HCT116 (cell line): Measurements from ENCODE around the gene GRIN1. TPM values are rescaled to one million over a fixed set of nuclear protein-coding genes. Genes with fewer than 3 reads are reported as not detected.

Experiments used
- ATAC-seq: fragments of 200-7000 bp; cut with Tn5 transposase; 2 replicates; pipeline ENCODE4 v1.9.1; 2020; ENCODE audit warnings: mild to moderate bottlenecking, moderate library complexity
- BruUV-seq: library from RNA; stranded (reverse); fragments of 400-500 nt; replicated peaks from 2 replicates; lab custom pipeline; 2021; lab: Mats Ljungman, UMichigan
- CTCF ChIA-PET: fragments of 300-600 bp; sonication (Branson Sonifier 250); formaldehyde crosslinking; loops from one replicate; lab custom pipeline; 2021; ENCODE audit warnings: antibody characterized with exemption; lab: Charles Lee
- POLR2A ChIA-PET: fragments of 300-600, 350-600 bp; sonication (Branson Sonifier 250); formaldehyde crosslinking; loops from one replicate; lab custom pipeline; 2021; ENCODE audit warnings: antibody characterized with exemption; lab: Charles Lee
- RAD21 ChIA-PET, 2 experiments: fragments of 300-600 bp; sonication (Branson Sonifier 250); formaldehyde crosslinking; loops; one replicate each; lab custom pipeline; 2023; ENCODE audit warnings: low total read pairs in 2 of 2; ENCODE audit not compliant: uncharacterized antibody in 2 of 2, unreplicated experiment in 2 of 2, low non-redundant PET in 1 of 2; lab: Charles Lee
- DNase-seq: peaks from one replicate; pipeline ENCODE4 v3.0.0-alpha.2; 2010; ENCODE audit warnings: low read depth, low spot score
- H2AFZ ChIP-seq: fragments of 200-600 bp; shearing (Covaris generic), sonication (generic); 2 replicates; pipeline ENCODE4 v1.6.1; 2017; ENCODE audit warnings: low read depth, mixed run types, mixed read lengths, antibody characterized with exemption, low read length; ENCODE audit not compliant: poor library complexity, severe bottlenecking
- H3K27ac ChIP-seq: 2 replicates; pipeline ENCODE4 v1.5.1; 2012; ENCODE audit warnings: low read depth, low read length
- H3K27me3 ChIP-seq: fragments of 200-600 bp; sonication (generic); 2 replicates; pipeline ENCODE4 v1.6.1; 2016; ENCODE audit warnings: mixed run types, low read length, mixed read lengths; ENCODE audit not compliant: insufficient read depth
- H3K36me3 ChIP-seq, 2 experiments: fragments of 200-500 bp in 1 of 2; fragments of 200-600 bp in 1 of 2; sonication (Bioruptor generic) in 1 of 2; sonication (generic) in 1 of 2; 2 replicates each; pipeline versions ENCODE4 v1.5.1 to v1.6.1; 2014 to 2016; ENCODE audit warnings: low read length in 2 of 2, inconsistent platforms in 1 of 2, mixed read lengths in 1 of 2, mixed run types in 1 of 2; ENCODE audit not compliant: insufficient read depth in 2 of 2, control insufficient read depth in 1 of 2
- H3K4me1 ChIP-seq, 2 experiments: fragments of 200-600 bp in 1 of 2; sonication (generic) in 1 of 2; 2 replicates each; pipeline versions ENCODE4 v1.5.1 to v1.6.1; 2012 to 2017; ENCODE audit warnings: low read length in 2 of 2, inconsistent platforms in 1 of 2, mild to moderate bottlenecking in 1 of 2, mixed read lengths in 1 of 2, mixed run types in 1 of 2, moderate library complexity in 1 of 2; ENCODE audit not compliant: insufficient read depth in 2 of 2, control insufficient read depth in 1 of 2
- H3K4me2 ChIP-seq: fragments of 200-600 bp; sonication (generic); 2 replicates; pipeline ENCODE4 v1.6.1; 2017; ENCODE audit warnings: mixed run types, low read length, mixed read lengths
- H3K4me3 ChIP-seq, 2 experiments: fragments of 200-600 bp in 1 of 2; sonication (generic) in 1 of 2; replicated peaks in 1 of 2; 2 replicates each; pipeline ENCODE4 v1.5.1; 2011 to 2016; ENCODE audit warnings: low read length in 2 of 2, control low read depth in 1 of 2, low read depth in 1 of 2, mild to moderate bottlenecking in 1 of 2, mixed read lengths in 1 of 2, mixed run types in 1 of 2
- H3K79me2 ChIP-seq: fragments of 200-600 bp; sonication (generic); 2 replicates; pipeline ENCODE4 v1.6.1; 2017; ENCODE audit warnings: mild to moderate bottlenecking, mixed run types, low read length, moderate library complexity, mixed read lengths; ENCODE audit not compliant: insufficient read depth
- H3K9ac ChIP-seq: fragments of 200-600 bp; sonication (generic); 2 replicates; pipeline ENCODE4 v1.6.1; 2016; ENCODE audit warnings: low read length, mixed read lengths
- H3K9me2 ChIP-seq: fragments of 200-600 bp; sonication (generic), shearing (Covaris generic); 2 replicates; pipeline ENCODE4 v1.6.1; 2017; ENCODE audit warnings: mixed run types, mild to moderate bottlenecking, moderate library complexity; ENCODE audit not compliant: insufficient read depth
- H3K9me3 ChIP-seq, 2 experiments: fragments of 200-500 bp in 1 of 2; fragments of 200-600 bp in 1 of 2; sonication (Bioruptor generic) in 1 of 2; sonication (generic) in 1 of 2; 2 replicates each; pipeline ENCODE4 v1.6.1; 2014 to 2017; ENCODE audit warnings: low read length in 2 of 2, mixed read lengths in 2 of 2, inconsistent platforms in 1 of 2, low read depth in 1 of 2, mild to moderate bottlenecking in 1 of 2, mixed run types in 1 of 2, moderate library complexity in 1 of 2; ENCODE audit not compliant: control insufficient read depth in 1 of 2, insufficient read depth in 1 of 2
- H4K20me1 ChIP-seq: fragments of 200-600 bp; sonication (generic), shearing (Covaris generic); 2 replicates; pipeline ENCODE4 v1.6.1; 2017; ENCODE audit warnings: mixed run types, mild to moderate bottlenecking, moderate library complexity; ENCODE audit not compliant: insufficient read depth
- ATF3 ChIP-seq: IDR thresholded peaks from 2 replicates; pipeline ENCODE4 v1.6.1; 2012
- CBX3 ChIP-seq: IDR thresholded peaks from 2 replicates; pipeline ENCODE4 v1.6.1; 2012; ENCODE audit warnings: low read depth
- CTCF ChIP-seq, 3 experiments: fragments of 200-600 bp in 1 of 3; sonication (generic) in 1 of 3; IDR thresholded peaks in 2 of 3; conservative IDR thresholded peaks in 1 of 3; 2 replicates each; pipeline ENCODE4 v1.5.1; 2012 to 2017; ENCODE audit warnings: low read depth in 2 of 3, low read length in 2 of 3, antibody characterized with exemption in 1 of 3, borderline replicate concordance in 1 of 3, control low read depth in 1 of 3, mild to moderate bottlenecking in 1 of 3, mixed read lengths in 1 of 3, mixed run types in 1 of 3, moderate library complexity in 1 of 3; ENCODE audit not compliant: insufficient read depth in 1 of 3
- EGR1 ChIP-seq: IDR thresholded peaks from 2 replicates; pipeline ENCODE4 v1.6.1; 2012; ENCODE audit warnings: low read depth
- ELF1 ChIP-seq: IDR thresholded peaks from 2 replicates; pipeline ENCODE4 v1.6.1; 2012; ENCODE audit warnings: low read depth, borderline replicate concordance
- EZH2phosphoT487 ChIP-seq: fragments of 200-600 bp; IDR thresholded peaks from 2 replicates; pipeline ENCODE4 v1.6.1; 2018; ENCODE audit warnings: antibody characterized with exemption, borderline replicate concordance
- JUND ChIP-seq: IDR thresholded peaks from 2 replicates; pipeline ENCODE4 v1.6.1; 2012
- MAX ChIP-seq: IDR thresholded peaks from 2 replicates; pipeline ENCODE4 v1.6.1; 2012
- POLR2A ChIP-seq: IDR thresholded peaks from 2 replicates; pipeline ENCODE4 v1.7.0; 2011; ENCODE audit warnings: borderline replicate concordance; ENCODE audit not compliant: insufficient read depth, insufficient read length; ENCODE audit errors: extremely low read depth
- POLR2AphosphoS5 ChIP-seq: IDR thresholded peaks from 2 replicates; pipeline ENCODE4 v1.6.1; 2011; ENCODE audit warnings: mild to moderate bottlenecking, low read depth, low read length, moderate library complexity
- RAD21 ChIP-seq: IDR thresholded peaks from 2 replicates; pipeline ENCODE4 v1.6.1; 2012; ENCODE audit warnings: low read depth, mild to moderate bottlenecking
- REST ChIP-seq: IDR thresholded peaks from 2 replicates; pipeline ENCODE4 v1.6.1; 2012; ENCODE audit warnings: low read depth
- SIN3A ChIP-seq: IDR thresholded peaks from 2 replicates; pipeline ENCODE4 v1.6.1; 2012; ENCODE audit warnings: low read depth
- SP1 ChIP-seq: IDR thresholded peaks from 2 replicates; pipeline ENCODE4 v1.6.1; 2012; ENCODE audit warnings: low read depth
- SRF ChIP-seq: IDR thresholded peaks from 2 replicates; pipeline ENCODE4 v1.6.1; 2012; ENCODE audit warnings: low read depth
- TCF7L2 ChIP-seq: IDR thresholded peaks from 2 replicates; pipeline ENCODE4 v1.7.0; 2011; ENCODE audit warnings: borderline replicate concordance, inconsistent platforms; ENCODE audit not compliant: insufficient read depth, insufficient read length; ENCODE audit errors: extremely low read depth
- YY1 ChIP-seq: IDR thresholded peaks from 2 replicates; pipeline ENCODE4 v1.6.1; 2011; ENCODE audit warnings: low read length, low read depth, moderate library complexity, mild to moderate bottlenecking; ENCODE audit not compliant: insufficient replicate concordance; ENCODE audit errors: extremely low read depth
- ZFX ChIP-seq: fragments of 450-650 bp; IDR thresholded peaks from 2 replicates; pipeline ENCODE4 v1.6.1; 2017
- ZNF274 ChIP-seq: fragments of 200-500 bp; sonication (Bioruptor generic); IDR thresholded peaks from 2 replicates; pipeline ENCODE4 v1.6.1; 2014; ENCODE audit warnings: mild to moderate bottlenecking, low read depth, low read length, inconsistent platforms
- intact Hi-C: fragments of 100-400 bp; cut with micrococcal nuclease; formaldehyde crosslinking; loops from 2 replicates; pipeline ENCODE4 v1.10.0; 2022
- total RNA-seq: library from RNA; stranded (reverse); gene quantifications from one replicate; pipeline ENCODE4 v1.2.1, GENCODE V29; 2021; ENCODE audit not compliant: unreplicated experiment

The GRIN1 gene
- total RNA-seq, 1 experiment from 2014 or later = 23.1 TPM

GRCh38 chr9:137136881-137137607, 1.9 kb upstream of the GRIN1 start:
- H3K27me3 ChIP-seq = no peaks in the 10 kb centered on the region
- ATAC-seq (no peak), DNase-seq (no peak)
- H3K9me2 ChIP-seq = no peaks in the 10 kb centered on the region
- CTCF ChIA-PET = no interaction called here
- H3K36me3 ChIP-seq = no peaks in the 10 kb centered on the region
- H4K20me1 ChIP-seq = no peaks in the 10 kb centered on the region
- no peak overlapping the region for H2AFZ ChIP-seq
- no peak overlapping the region for H3K4me3 ChIP-seq
- no peaks in the 10 kb centered on the region for H3K9me3 ChIP-seq
- intact Hi-C loops = no loop called here
- RAD21 ChIA-PET = no interaction called here
- H3K9ac ChIP-seq = no peak overlapping the region
- H3K27ac ChIP-seq = no peak overlapping the region; the same call in 1 of the 2 replicates
- TF ChIP-seq SP1 = no peak
- TF ChIP-seq MAX = no peak
- no peak for TF ChIP-seq SIN3A
- TF ChIP-seq JUND = no peak
- TF ChIP-seq RAD21 = no peak
- TF ChIP-seq ATF3 = no peak
- TF ChIP-seq TCF7L2 = no peak
- TF ChIP-seq POLR2A = no peak
- no peak for TF ChIP-seq SRF
- no peak for TF ChIP-seq CBX3
- no peak for TF ChIP-seq ZNF274
- no peak for TF ChIP-seq ZFX
- TF ChIP-seq ELF1 = no peak
- TF ChIP-seq YY1 = no peak
- no peak for TF ChIP-seq EGR1
- TF ChIP-seq POLR2AphosphoS5 = no peak
- TF ChIP-seq EZH2phosphoT487 = no peak
- TF ChIP-seq CTCF (IDR thresholded peaks at IDR 0.05 in 2 of 3, conservative IDR thresholded peaks at IDR 0.05 in 1 of 3; ENCODE audit: borderline replicate concordance in 1 of 3, insufficient read depth in 1 of 3, low read depth in 2 of 3, low read length in 2 of 3) = no peak
- TF ChIP-seq REST = no peak
- no peak overlapping the region for H3K4me2 ChIP-seq
- H3K4me1 ChIP-seq = peaks cover 12 to 18% of the 10 kb centered on the region in 2 experiments
- no TSS peak for BruUV-seq
- no peaks in the 10 kb centered on the region for H3K79me2 ChIP-seq
- POLR2A ChIA-PET = no interaction called here
